Measurements from ENCODE around the gene WNT4. TPM values are rescaled to one million over a fixed set of nuclear protein-coding genes. Genes with fewer than 3 reads are reported as not detected.
A peak's percentile ranks its signal among the peaks of the same experiment; 100 is the strongest.

Gene WNT4
- total RNA-seq, 1 donor from 2014 or later: under 0.01 TPM

DNA sequence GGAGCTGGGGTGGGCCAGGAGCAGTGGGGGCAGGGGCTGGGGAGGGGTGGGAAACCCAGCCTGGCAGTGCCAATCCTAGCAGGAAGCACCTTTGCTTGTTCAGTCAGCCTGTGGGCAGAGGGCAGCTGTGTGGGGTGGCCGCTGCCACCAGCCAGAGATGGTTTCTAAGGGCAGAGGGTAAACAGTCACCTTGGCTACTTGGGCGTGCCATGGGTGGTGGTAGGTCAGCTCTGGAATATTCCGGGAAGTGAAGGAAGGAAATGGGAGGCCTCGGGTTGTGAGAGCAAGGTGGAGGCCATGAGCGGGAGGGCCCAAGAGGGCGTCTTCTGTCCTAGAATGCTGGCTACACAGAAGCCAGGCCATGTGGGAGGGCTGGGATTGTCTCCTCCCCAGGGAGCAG, 20.7 kb upstream of the WNT4 start:
- DNase-seq (ENCODE audit: low read depth): no peak

DNA sequence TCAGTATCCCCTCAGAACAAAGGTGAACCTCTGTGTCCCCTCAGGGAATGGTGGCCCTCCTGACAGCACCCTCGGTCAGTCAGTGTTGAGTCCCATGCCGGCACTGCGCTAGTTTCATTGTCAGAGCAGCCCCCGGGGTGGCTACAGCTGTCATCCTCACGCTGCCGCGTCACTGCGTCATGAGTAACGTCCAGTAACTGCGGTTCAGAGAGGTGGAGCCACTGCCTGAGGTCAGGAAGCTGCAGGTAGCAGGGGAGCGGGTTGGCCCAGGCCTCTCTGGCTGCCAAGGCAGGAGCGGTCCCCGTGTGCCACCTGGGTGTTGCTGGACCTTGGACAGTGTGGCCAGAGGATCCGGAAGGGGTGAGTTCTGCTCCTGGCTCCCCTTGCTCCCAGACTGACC, 20.2 kb upstream of the WNT4 start:
- no peak for DNase-seq (ENCODE audit: low read depth)

DNA sequence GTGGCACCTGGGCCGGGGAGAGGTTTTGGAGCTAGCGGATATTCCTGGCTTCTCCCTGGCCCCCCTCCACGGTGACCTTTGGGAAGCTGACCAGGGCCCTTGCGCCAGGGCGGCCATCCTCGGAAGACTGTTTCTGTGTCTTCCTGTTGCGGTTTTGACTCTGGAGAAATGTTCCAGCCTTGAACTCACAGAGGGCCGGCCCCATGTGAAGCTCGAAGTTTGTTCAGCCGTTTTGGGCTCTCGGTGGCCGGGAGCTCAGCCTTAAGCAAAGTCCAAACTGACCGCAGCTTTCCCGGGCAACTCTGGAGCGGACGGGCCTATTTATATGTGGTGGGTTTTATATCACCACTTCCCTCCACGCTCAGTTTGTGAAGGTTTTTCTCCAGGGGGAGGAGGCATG, 17.0 kb upstream of the WNT4 start:
- no peak for DNase-seq (ENCODE audit: low read depth)

DNA sequence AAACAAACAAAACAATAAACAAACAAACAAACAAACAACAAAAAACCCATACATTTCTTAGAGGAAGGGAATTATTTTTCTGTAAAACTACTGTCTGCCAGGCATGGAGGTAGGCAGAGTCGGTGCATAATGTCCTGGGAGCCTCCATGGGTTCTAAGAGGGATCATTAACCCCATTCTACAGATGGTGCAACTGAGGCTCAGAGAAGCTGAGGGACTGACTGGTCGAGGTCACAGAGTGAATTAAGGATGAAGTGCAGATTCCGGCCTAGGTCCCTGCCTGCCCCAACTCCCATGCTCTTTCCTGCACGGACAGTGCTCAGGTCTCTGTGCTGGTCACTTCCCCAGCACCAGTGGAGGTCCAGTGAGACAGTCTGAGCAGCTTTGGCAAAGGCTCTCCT, 15.8 kb upstream of the WNT4 start:
- no peak for DNase-seq (ENCODE audit: low read depth)

DNA sequence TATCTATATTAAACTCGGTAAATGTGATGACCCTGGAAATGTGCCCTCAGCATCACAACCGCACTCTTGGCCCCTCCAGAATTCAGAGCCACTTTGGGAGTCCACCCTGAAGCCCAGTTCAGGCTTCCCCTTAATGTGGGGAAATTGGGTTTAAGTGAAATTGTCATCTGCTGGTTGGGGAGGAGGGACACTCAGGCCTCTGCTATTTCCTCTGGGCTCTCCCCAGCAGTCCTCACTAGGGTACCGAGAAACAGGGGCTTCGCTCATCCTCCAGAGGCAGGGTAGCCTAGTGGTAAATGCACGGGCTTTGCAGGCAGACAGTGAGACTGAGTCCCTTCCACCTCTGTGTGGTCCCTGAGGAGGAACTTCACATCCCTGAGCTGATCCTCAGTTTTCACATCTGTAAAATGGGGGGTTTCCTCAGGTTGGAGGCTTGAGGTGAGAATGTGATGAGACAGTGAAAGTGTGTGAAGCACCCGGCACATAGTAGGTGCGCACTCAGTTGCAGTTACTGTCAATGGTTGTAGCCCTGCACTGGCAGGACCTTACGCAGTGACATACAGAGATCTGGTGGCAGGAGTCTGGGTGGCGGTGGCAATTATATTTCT, 14.6 kb upstream of the WNT4 start:
- no peak for DNase-seq (ENCODE audit: low read depth)

DNA sequence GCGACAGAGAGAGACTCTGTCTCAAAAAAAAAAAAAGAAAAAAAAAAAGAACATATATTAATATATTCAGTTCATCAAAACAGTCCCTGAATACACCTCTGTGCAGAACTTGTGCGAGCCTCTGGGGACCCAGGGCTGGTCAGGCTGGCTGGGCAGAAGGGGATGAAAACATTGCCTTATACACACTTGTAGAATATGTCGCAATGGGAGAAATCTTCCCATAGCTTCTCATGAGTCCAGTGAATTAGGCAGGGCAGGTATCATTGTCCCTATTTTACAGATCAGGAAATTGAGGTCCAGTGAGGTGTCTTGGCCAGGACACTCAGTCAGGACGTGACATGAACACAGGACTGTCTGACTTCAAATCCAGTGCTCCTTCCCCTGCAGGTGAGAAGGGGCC, 12.6 kb upstream of the WNT4 start:
- no peak for DNase-seq (ENCODE audit: low read depth)

DNA sequence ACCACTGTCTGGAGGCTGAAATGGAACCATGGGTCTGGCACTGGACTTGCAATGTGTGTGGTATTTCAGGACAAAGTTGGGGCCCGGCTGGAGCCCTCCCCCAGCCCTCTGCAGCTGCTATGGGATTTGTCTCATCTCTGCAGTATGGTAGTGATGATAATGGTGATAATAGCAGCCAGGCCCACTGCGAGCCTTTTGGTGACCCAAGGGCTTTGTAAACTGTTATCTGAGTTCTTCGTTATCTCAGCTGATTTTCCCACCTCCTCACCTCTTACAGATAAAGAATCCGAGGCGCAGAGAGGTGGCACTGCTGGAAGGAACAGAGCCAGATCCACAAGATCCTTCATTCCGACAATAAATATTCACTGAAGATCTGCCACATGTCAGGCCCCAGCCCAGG, 11.7 kb upstream of the WNT4 start:
- DNase-seq (ENCODE audit: low read depth): no peak

DNA sequence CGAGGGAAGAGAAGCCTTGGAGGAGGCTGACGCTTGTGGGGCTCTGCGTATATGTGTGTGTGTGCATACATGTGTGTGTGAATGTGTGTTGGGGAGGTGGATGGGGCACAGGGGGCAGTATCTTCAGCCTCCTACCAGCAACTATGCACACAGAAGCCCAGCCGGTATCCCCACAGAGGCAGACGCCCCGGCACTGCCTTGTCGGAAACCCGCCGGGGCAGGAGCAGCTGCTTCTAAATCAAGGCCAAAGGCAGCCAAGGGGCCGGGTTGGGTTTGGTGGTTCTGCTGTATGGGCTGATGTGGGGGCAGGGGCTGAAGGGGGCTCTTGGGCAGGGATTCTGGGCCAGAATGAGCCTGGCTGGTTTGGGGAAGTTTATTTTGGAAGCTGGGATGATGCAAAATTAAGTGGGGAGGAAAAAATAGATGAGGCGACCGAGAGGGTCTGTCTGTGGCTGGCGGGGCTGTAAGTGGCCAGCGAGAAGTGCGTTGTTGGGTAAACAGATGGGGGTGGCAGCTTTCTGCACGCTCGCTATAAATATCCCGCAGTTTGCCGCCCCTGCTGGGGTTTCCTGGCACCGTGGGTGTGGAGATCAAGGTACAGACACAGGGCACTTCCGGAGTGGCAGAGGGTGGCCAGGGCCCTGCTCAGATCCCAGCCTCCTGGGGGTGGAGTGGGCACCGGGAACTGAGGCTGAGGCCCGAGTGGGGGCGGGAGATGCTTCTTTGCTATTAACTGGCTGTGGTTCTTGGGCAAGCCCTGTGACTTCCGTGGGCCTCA, 11.0 kb upstream of the WNT4 start:
- DNase-seq (ENCODE audit: low read depth): no peak

DNA sequence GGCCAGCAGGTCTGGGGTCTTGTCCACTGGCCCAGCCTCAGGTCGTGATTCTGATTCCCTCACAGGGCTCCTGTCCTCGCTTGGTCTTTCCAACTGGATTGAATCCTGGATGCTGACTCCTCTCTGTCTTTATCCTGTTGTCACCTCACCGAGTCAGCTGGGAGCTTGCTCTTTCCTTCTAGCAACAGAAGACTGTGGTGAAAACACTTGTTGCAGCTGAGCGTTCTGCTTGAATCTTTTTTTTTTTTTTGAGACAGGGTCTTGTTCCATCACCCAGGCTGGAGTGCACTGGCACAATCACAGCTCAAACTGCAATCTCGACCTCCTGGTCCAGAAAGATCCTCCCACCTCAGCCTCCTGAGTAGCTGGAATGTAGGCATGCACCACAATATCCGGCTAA, 8.0 kb upstream of the WNT4 start:
- DNase-seq (ENCODE audit: low read depth): no peak

DNA sequence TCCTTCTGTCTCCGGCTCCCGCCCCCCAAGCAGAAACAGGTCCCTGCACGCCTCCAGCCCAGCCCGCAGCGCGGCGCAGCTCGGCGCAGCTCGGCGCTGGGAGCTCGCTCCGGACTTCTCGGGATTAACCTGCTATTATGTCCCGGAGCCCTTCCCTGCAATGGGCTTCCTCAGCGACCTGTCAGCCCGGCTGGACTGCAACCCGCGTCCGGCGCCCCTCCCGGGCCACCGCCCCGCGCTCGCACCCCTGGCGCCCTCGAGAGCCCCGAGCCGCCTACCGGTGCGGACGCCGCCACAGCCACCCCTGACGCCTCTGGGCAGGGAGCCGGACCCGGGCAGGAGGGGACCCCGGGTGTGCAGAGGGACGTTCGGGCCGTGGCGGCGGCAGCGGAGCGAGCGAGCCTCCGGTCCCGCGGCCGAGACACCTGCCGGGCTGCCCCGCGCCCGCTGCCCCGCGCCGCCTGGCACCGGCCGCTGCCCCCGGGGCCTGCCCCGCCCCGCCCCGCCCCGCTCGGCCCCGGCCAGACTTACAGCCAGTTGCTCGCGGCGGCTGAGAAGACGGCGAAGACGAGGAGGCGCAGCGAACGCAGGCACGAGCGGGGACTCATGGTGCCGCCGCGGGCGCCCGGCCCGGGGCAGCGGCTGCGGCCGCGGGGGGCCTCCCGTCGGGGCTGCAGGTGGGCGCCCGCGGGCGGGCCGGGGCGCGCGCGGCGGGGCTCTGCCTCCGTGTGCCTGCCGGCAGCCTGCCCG, 407 bp downstream of the WNT4 start:
- no peak for DNase-seq (ENCODE audit: low read depth)

DNA sequence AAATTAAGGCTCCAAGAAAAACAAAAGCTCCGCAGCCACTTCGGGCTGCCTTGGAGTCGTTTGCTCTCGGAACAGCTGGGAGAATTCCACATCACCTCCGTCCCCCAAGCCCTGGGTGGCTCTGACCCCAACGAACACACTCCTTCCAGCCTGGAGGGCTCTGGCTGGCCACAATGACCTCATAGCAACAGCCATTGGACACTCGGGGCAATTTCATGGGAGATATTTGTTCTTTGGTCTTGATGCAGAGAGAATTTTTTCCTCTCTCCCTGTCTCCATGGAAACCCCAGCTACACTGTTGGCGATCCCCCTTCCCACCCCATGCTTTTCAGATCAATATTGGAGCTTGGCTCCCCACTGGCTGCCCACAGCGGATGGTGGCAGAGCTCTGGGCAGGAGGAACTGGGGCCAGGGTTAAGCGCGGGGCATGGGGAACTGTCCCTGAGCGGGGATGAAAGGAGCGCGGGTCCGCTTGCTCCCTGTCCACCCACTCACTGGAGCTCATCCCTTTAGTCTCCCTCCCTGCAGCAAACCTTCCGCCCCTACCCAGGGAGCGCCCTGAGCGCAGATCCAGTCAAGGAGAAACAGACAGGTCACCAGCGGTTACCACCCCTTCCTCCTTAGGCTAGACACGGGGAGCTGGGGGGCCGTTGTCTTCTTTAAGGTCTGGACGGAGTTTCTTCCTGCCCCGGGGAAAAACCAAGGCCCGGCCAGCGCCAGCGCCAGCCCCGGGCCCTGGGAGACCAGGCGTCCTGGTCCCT, 1.2 kb downstream of the WNT4 start:
- DNase-seq (ENCODE audit: low read depth): no peak

DNA sequence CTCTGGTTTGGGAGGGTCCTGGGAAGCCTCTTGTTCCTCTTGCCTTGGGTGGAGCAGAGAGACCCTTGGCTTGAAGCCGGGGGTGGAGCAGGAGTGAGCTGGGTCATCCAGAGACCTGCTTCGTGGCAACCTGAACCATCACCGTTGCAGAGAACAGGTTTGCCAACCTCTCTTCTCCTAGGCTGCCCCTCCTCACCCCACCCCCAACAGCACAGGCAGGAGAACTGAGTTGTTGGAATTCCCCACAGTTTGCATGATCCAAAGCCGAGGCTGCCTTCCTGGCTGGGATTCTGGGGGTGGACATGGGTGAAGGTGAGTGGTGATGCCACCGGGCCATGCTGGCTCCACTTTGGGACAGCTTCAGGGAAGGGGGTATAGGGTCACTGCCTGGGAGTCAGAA, 2.2 kb downstream of the WNT4 start:
- DNase-seq (ENCODE audit: low read depth): no peak

DNA sequence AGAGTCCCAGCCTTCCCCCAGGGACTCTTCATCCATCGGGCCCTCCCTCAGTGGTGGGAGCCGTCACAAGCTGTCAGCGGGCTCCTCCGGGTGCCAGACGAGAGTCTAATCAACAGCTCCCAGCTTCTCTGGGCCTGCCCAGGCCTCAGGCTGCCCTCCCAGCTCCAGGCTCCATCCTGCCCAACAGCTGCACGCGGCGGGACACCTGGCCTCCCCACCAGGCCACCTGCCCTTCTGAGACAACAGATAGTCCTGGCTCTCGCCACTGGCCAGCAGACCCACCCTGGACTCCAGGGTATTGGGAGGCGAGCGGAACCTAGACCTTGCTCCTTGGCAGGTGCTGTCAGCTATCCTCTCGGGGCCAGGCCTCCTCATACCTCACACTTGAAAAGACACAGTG, 3.1 kb downstream of the WNT4 start:
- no peak for DNase-seq (ENCODE audit: low read depth)

DNA sequence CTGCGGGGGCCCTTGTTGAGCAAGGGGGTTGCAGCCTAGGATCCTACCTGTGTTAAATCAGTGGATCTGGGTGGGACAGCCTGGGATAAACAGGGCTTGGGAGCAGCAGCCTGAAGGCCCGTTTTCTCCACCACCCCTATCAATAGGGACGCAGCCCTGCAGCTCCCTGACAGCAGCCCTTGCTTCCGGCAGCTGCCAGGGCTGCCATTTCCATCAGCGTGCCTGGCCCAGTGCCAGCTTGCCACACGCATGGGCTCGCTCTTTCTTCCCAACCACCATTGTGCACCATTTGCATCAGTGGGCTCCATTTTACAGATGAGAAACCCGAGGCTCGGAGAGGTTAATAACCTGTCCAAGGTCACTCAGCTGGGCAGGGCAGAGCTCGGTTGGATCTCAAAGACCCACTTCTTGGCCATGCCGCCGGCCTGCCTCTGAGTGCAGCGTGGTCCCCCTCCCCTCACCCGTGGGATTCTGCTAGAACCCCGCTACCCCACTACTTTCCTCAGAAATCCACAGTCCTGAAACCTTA, 3.8 kb downstream of the WNT4 start:
- no peak for DNase-seq (ENCODE audit: low read depth)

DNA sequence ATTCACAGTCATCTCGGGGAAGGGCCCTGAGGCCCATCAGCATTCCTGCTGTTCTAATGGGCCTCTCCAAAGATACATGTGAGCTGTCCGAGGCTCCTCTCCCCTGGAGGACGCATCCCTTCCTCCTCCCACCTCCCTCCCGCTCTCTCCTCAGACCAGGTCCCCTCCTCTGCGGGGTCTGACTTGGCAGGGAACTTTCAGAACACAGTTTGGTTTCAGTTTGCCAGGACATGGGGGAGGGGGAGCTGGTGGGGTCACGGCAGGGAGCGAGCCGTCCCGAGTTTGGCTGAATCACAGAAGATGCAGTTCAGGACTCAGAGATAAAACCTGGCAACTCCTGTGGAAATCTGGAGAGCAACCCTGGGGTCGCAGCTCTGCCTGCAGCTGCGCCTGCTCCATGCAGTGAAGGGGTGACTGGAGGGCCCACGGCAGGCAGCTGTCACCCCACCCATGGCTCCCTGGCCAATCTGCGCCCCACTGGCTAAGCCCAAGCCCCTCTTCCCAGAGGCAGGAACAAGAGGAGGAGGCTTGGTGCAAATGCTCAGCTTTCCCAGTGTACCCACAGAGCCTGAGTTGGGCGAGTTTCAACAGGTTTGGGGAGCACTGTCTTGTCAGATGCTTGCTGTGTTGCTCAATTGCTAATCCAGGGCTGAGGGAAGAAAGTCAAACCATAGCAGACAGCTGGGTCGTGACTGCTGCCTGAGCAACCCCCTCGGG, 5.7 kb downstream of the WNT4 start:
- DNase-seq (ENCODE audit: low read depth): no peak

DNA sequence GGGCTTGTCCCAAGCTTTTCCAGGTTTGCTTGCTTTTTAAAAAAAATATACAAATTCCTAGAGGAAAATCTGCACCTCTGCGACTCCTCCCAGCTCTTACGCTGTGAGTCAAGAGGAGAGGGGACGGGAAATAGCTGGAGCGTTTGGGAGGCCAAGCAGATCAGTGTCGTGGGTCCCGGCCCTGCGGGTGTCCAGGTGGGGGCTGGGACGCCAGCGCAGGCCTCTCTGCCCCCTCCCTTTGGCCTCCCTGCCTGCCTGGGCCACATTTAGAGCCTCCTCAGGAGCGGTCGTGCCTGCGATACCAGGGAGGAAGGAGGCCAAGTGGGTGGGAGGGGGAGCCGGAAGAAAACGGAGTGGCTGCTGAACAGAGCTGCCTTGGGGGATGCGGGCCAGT, 9.0 kb downstream of the WNT4 start:
- no peak for DNase-seq (ENCODE audit: low read depth)

DNA sequence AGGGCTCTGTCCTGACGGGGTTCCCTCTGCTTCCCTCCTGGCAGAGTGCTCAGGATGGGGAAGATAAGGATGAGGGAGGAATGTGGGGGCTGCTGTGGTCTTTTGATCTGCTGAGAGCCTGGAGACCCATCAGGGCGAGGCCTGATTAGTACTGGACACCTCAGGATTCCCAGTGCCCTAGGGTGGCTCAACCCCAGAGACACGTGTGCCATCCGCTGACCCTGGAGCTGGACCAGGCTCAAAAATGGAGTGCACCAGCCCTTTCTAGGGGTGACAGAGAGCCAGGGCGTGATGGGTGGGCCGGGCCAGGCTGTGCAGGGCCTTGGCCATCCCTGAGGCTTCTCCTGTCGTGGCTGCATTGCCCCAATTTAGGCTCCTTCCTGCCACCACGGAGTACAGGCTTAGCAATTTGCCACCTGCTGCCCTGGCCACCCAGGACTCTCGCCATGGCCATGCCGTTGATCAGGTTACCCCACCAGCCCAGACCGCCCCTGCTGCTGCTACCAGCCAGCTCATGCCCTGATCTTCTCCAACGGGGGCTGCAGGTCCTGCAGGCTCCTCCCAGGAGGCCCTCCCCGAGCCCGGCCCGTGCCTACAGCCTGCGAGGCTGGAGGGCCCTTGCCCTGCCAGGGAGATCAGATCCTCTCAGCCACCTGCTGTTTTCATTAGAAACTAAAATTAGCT, 9.5 kb downstream of the WNT4 start:
- no peak for DNase-seq (ENCODE audit: low read depth)

DNA sequence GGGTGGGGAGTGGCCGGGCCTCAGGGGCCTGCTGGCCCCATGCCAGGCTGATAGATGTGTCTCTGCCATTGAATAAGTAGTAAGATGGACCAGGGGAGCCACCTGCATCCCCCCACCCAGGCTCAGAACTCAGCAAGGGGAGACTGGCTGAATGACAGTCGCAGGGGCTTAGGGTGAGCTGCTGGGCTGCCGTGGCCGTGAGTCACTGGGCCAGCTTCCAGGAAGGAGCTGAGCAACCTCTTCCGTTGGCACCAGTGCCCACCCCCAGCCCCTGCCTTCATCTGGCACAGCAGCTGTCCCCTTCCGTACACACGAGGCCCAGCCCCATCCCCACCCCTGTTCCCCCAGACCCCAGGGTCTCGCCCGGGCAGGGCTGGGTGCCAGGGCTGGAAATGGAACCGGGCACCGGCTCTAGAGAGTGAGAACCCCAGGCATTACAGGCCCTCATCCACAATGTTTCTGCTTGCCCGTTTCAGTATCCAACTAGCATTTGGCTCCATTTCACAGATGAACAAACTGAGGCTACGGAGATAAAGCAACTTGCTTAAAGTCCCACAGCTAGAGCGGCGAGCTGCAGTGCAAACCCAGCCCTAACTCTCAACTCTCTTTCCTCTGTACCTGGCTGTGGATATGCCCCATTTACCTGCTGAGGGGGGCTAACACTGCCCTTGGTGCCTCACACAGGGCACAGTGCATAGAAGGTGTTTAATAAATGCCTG, 10.2 kb downstream of the WNT4 start:
- peak; percentile 49 for DNase-seq (ENCODE audit: low read depth)

DNA sequence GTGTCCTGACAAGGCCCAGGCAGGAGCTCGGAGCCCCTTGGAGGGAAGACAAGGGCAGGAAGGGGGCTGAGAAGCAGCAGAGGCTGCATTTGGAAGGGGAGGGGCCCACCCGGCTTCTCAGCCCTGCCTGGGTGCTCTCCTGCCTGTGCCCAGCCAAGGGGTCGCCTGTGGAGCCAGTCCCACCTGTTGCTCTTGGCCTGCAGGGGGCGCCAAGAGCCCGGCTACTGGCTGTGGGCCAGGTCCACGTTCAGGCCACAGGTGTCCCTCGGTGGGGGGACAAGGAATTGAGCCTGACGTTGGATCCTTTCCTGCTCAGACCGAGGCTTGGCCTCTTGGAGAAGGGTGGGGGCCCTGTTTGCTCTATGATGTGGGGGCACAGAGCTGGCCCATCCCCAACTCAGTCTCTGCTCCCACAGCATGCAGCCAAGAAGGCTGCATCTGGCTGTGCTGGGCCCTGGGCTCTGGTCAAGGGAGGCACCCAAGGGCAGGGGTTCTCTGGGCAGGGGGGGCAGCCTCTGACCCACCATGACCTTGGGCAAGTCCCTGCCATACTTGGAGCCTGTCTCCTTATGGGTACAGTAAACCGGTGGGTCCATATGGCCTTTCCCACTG, 10.9 kb downstream of the WNT4 start:
- no peak for DNase-seq (ENCODE audit: low read depth)

DNA sequence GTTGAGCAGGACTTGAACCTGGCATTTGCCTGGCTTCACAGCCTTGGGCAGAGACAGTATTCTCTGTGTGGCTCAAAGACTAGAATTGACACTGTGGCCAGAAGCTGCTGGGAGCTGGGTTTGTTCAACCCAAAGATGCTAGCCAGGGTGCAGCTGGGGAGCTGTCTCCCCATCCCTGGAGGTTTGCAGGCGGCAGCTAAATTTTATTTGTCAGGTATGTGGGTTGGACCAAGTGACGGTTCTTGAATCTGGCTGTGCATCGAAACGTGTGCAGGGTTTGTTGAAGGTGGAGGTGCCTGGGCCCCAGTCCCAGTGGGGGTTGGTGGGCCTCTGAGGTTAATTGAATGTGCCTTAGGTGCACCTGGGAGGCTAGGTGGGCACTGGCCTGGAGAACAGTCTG, 11.8 kb downstream of the WNT4 start:
- DNase-seq (ENCODE audit: low read depth): no peak
